GM23338 (cell line): ENCODE measurements around the gene MYH10. TPM values are rescaled to one million over a fixed set of nuclear protein-coding genes. Genes with fewer than 3 reads are reported as not detected.

Experiments
- ATAC-seq: fragments of 200-7000 bp; cut with Tn5 transposase; 3 replicates; pipeline ENCODE4 v1.9.1; 2020
- DNase-seq: peaks from one replicate; pipeline ENCODE4 v3.0.0-alpha.2; 2015; ENCODE audit warnings: low spot score
- H2AFZ ChIP-seq: fragments of 200-600 bp; sonication (generic); 2 replicates; pipeline ENCODE4 v1.8.0; 2016; ENCODE audit warnings: antibody characterized with exemption, mild to moderate bottlenecking, moderate library complexity
- H3F3A ChIP-seq: fragments of 200-600 bp; sonication (generic); replicated peaks from 2 replicates; pipeline ENCODE4 v1.8.0; 2017; ENCODE audit warnings: antibody characterized with exemption, mixed run types, low read depth
- H3K27ac ChIP-seq: fragments of 200-600 bp; sonication (generic); 2 replicates; pipeline ENCODE4 v1.6.1; 2016; ENCODE audit warnings: low read depth
- H3K27me3 ChIP-seq: fragments of 200-600 bp; sonication (generic); 2 replicates; pipeline ENCODE4 v1.8.0; 2016; ENCODE audit warnings: mild to moderate bottlenecking, mixed run types, moderate library complexity; ENCODE audit not compliant: insufficient read depth
- H3K36me3 ChIP-seq: fragments of 200-600 bp; sonication (generic); 2 replicates; pipeline ENCODE4 v1.8.0; 2016; ENCODE audit warnings: mild to moderate bottlenecking; ENCODE audit not compliant: insufficient read depth
- H3K4me1 ChIP-seq: fragments of 200-600 bp; sonication (generic); 2 replicates; pipeline ENCODE4 v1.8.0; 2016; ENCODE audit warnings: mild to moderate bottlenecking, moderate library complexity; ENCODE audit not compliant: insufficient read depth
- H3K4me2 ChIP-seq: fragments of 200-600 bp; sonication (generic); 2 replicates; pipeline ENCODE4 v1.7.1; 2017; ENCODE audit warnings: mixed run types
- H3K4me3 ChIP-seq: fragments of 200-600 bp; sonication (generic); 2 replicates; pipeline ENCODE4 v1.6.1; 2016; ENCODE audit warnings: mixed run types
- H3K79me2 ChIP-seq: fragments of 200-600 bp; sonication (generic); replicated peaks from 2 replicates; pipeline ENCODE4 v1.8.0; 2017; ENCODE audit warnings: mild to moderate bottlenecking; ENCODE audit not compliant: insufficient read depth
- H3K9me2 ChIP-seq: fragments of 200-600 bp; sonication (generic); 2 replicates; pipeline ENCODE4 v1.8.0; 2017; ENCODE audit not compliant: insufficient read depth
- H4K20me1 ChIP-seq: fragments of 200-600 bp; sonication (generic); replicated peaks from 2 replicates; pipeline ENCODE4 v1.8.0; 2017; ENCODE audit warnings: mild to moderate bottlenecking; ENCODE audit not compliant: insufficient read depth
- H3K27ac Mint-ChIP-seq: 2 replicates; pipeline ENCODE4 v1.8.0; 2020; ENCODE audit warnings: inconsistent platforms, mild to moderate bottlenecking, moderate library complexity, mixed read lengths
- H3K27me3 Mint-ChIP-seq: 3 replicates; pipeline ENCODE4 v1.8.0; 2022; ENCODE audit warnings: low read depth, mild to moderate bottlenecking, moderate library complexity, mixed read lengths, inconsistent platforms; ENCODE audit not compliant: insufficient read depth, poor library complexity
- H3K36me3 Mint-ChIP-seq: 3 replicates; pipeline ENCODE4 v1.8.0; 2021; ENCODE audit warnings: low read depth, mild to moderate bottlenecking, inconsistent platforms, moderate library complexity, mixed read lengths
- H3K4me1 Mint-ChIP-seq: 3 replicates; pipeline ENCODE4 v1.8.0; 2020; ENCODE audit warnings: mild to moderate bottlenecking, inconsistent platforms, mixed read lengths
- H3K4me3 Mint-ChIP-seq: 3 replicates; pipeline ENCODE4 v1.8.0; 2021; ENCODE audit warnings: moderate library complexity, mild to moderate bottlenecking, inconsistent platforms, mixed read lengths
- H3K9me3 Mint-ChIP-seq: 3 replicates; pipeline ENCODE4 v1.8.0; 2020; ENCODE audit warnings: moderate library complexity, mild to moderate bottlenecking, inconsistent platforms, mixed read lengths
- CREB1 ChIP-seq: fragments of 250-450 bp; sonication (Bioruptor Pico); IDR thresholded peaks from 2 replicates; pipeline ENCODE4 v1.5.0; 2020; ENCODE audit warnings: low read depth, mild to moderate bottlenecking, moderate library complexity
- CTCF ChIP-seq, 2 experiments: fragments of 200-600 bp in 1 of 2; sonication (generic) in 1 of 2; conservative IDR thresholded peaks; 2 replicates each; pipeline versions ENCODE4 v1.5.1 to v1.6.1; 2016 to 2017; ENCODE audit warnings: antibody characterized with exemption in 2 of 2, low read depth in 2 of 2, mild to moderate bottlenecking in 2 of 2, moderate library complexity in 1 of 2
- EZH2 ChIP-seq: fragments of 200-600 bp; sonication (generic); IDR thresholded peaks from one replicate; pipeline ENCODE4 v1.8.0; 2017; ENCODE audit warnings: antibody characterized with exemption, mild to moderate bottlenecking, low read depth; ENCODE audit not compliant: unreplicated experiment
- EZH2phosphoT487 ChIP-seq: fragments of 200-600 bp; sonication (generic); IDR thresholded peaks from one replicate; pipeline ENCODE4 v1.8.1; 2018; ENCODE audit warnings: antibody characterized with exemption; ENCODE audit not compliant: unreplicated experiment
- JUNB ChIP-seq: IDR thresholded peaks from one replicate; pipeline ENCODE4 v1.6.1; 2016; ENCODE audit warnings: antibody characterized with exemption; ENCODE audit not compliant: unreplicated experiment
- NANOG ChIP-seq: IDR thresholded peaks from 2 replicates; pipeline ENCODE4 v1.6.1; 2016; ENCODE audit warnings: antibody characterized with exemption, borderline replicate concordance
- POLR2AphosphoS5 ChIP-seq: IDR thresholded peaks from 2 replicates; pipeline ENCODE4 v1.6.1; 2016; ENCODE audit warnings: antibody characterized with exemption, low read depth
- REST ChIP-seq: IDR thresholded peaks from one replicate; pipeline ENCODE4 v1.6.1; 2018; ENCODE audit warnings: antibody characterized with exemption; ENCODE audit not compliant: unreplicated experiment
- STAT1 ChIP-seq: IDR thresholded peaks from one replicate; pipeline ENCODE4 v1.6.1; 2016; ENCODE audit warnings: antibody characterized with exemption; ENCODE audit not compliant: unreplicated experiment
- ZNF114 ChIP-seq: fragments of 250-450 bp; sonication (Bioruptor Pico); IDR thresholded peaks from 2 replicates; pipeline ENCODE4 v1.5.0; 2020; ENCODE audit warnings: mild to moderate bottlenecking, moderate library complexity
- ZNF331 ChIP-seq: fragments of 250-450 bp; sonication (Bioruptor Pico); IDR thresholded peaks from 2 replicates; pipeline ENCODE4 v1.5.0; 2020; ENCODE audit warnings: low read depth, mild to moderate bottlenecking, moderate library complexity
- polyA plus RNA-seq: library from polyadenylated mRNA; unstranded; fragments of >200 nt; fragmentation: Nextera tagmentation; extraction: Ambion mirVana; gene quantifications from 2 replicates; pipeline ENCODE4 v1.2.1, GENCODE V29; 2016
- total RNA-seq: library from RNA; depleted of rRNA; stranded (reverse); fragments of >200 nt; shearing (Covaris generic); gene quantifications from 2 replicates; pipeline ENCODE4 v1.2.3, GENCODE V29; 2014
- TF ChIP-seq, protein P1 (sequence below): IDR thresholded peaks from 2 replicates; pipeline ENCODE4 v1.6.1; 2016; ENCODE audit warnings: antibody characterized with exemption
- TF ChIP-seq, protein P2 (sequence below): fragments of 250-450 bp; sonication (Bioruptor Pico); IDR thresholded peaks from 2 replicates; pipeline ENCODE4 v1.5.0; 2020; ENCODE audit warnings: mild to moderate bottlenecking, moderate library complexity

MYH10 gene
- total and polyA plus RNA-seq, 2 experiments from 2014 or later, result 89.5 to 230 TPM

DNA sequence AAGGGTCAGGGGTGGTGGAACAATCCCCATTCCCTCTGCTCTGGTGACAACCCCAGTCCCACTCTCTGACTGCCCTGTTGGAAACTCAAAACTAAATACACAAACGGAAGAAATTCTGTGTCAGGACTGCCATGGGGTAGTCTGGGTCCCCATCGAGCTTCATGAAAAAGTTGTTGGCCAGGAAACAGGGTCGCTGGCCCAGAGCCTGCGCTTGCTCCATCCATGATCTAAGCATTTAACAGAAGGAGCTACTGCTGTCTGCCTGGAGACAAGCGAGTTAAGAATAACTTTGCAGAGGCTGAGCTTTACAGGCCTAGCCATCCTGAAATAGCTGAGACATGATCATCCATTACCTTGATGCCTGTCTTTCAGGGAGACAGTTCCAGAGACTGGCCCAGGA lies 32.4 kb upstream of the MYH10 start:
- no peaks in the 10 kb centered on the region for H3K4me1 ChIP-seq
- no peaks in the 10 kb centered on the region for H3K9me2 ChIP-seq
- no peak overlapping the region for H2AFZ ChIP-seq
- no peak overlapping the region for H3K4me3 Mint-ChIP-seq
- H3K36me3 Mint-ChIP-seq, result no peaks in the 10 kb centered on the region
- DNase-seq (no peak), ATAC-seq (no peak)
- H3K27me3 ChIP-seq, result no peaks in the 10 kb centered on the region
- H3K79me2 ChIP-seq, result no peaks in the 10 kb centered on the region
- TF ChIP-seq JUNB, result no peak
- TF ChIP-seq REST, result no peak
- no peak for TF ChIP-seq ZNF114 (CRISPR knock-in tag)
- TF ChIP-seq CREB1, result no peak
- TF ChIP-seq EZH2, result no peak
- no peak for TF ChIP-seq CTCF (conservative IDR thresholded peaks at IDR 0.05; ENCODE audit: low read depth in 2 of 2)
- no peak for TF ChIP-seq POLR2AphosphoS5
- no peak for TF ChIP-seq EZH2phosphoT487
- TF ChIP-seq ZNF331 (CRISPR knock-in tag), result no peak
- TF ChIP-seq, protein P1, sequence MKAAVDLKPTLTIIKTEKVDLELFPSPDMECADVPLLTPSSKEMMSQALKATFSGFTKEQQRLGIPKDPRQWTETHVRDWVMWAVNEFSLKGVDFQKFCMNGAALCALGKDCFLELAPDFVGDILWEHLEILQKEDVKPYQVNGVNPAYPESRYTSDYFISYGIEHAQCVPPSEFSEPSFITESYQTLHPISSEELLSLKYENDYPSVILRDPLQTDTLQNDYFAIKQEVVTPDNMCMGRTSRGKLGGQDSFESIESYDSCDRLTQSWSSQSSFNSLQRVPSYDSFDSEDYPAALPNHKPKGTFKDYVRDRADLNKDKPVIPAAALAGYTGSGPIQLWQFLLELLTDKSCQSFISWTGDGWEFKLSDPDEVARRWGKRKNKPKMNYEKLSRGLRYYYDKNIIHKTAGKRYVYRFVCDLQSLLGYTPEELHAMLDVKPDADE, result no peak
- TF ChIP-seq, protein P2, sequence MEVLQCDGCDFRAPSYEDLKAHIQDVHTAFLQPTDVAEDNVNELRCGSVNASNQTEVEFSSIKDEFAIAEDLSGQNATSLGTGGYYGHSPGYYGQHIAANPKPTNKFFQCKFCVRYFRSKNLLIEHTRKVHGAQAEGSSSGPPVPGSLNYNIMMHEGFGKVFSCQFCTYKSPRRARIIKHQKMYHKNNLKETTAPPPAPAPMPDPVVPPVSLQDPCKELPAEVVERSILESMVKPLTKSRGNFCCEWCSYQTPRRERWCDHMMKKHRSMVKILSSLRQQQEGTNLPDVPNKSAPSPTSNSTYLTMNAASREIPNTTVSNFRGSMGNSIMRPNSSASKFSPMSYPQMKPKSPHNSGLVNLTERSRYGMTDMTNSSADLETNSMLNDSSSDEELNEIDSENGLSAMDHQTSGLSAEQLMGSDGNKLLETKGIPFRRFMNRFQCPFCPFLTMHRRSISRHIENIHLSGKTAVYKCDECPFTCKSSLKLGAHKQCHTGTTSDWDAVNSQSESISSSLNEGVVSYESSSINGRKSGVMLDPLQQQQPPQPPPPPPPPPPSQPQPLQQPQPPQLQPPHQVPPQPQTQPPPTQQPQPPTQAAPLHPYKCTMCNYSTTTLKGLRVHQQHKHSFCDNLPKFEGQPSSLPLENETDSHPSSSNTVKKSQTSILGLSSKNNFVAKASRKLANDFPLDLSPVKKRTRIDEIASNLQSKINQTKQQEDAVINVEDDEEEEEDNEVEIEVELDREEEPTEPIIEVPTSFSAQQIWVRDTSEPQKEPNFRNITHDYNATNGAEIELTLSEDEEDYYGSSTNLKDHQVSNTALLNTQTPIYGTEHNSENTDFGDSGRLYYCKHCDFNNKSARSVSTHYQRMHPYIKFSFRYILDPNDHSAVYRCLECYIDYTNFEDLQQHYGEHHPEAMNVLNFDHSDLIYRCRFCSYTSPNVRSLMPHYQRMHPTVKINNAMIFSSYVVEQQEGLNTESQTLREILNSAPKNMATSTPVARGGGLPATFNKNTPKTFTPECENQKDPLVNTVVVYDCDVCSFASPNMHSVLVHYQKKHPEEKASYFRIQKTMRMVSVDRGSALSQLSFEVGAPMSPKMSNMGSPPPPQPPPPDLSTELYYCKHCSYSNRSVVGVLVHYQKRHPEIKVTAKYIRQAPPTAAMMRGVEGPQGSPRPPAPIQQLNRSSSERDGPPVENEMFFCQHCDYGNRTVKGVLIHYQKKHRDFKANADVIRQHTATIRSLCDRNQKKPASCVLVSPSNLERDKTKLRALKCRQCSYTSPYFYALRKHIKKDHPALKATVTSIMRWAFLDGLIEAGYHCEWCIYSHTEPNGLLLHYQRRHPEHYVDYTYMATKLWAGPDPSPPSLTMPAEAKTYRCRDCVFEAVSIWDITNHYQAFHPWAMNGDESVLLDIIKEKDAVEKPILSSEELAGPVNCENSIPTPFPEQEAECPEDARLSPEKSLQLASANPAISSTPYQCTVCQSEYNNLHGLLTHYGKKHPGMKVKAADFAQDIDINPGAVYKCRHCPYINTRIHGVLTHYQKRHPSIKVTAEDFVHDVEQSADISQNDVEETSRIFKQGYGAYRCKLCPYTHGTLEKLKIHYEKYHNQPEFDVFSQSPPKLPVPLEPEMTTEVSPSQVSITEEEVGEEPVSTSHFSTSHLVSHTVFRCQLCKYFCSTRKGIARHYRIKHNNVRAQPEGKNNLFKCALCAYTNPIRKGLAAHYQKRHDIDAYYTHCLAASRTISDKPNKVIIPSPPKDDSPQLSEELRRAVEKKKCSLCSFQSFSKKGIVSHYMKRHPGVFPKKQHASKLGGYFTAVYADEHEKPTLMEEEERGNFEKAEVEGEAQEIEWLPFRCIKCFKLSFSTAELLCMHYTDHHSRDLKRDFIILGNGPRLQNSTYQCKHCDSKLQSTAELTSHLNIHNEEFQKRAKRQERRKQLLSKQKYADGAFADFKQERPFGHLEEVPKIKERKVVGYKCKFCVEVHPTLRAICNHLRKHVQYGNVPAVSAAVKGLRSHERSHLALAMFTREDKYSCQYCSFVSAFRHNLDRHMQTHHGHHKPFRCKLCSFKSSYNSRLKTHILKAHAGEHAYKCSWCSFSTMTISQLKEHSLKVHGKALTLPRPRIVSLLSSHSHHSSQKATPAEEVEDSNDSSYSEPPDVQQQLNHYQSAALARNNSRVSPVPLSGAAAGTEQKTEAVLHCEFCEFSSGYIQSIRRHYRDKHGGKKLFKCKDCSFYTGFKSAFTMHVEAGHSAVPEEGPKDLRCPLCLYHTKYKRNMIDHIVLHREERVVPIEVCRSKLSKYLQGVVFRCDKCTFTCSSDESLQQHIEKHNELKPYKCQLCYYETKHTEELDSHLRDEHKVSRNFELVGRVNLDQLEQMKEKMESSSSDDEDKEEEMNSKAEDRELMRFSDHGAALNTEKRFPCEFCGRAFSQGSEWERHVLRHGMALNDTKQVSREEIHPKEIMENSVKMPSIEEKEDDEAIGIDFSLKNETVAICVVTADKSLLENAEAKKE (CRISPR knock-in tag), result no peak
- TF ChIP-seq STAT1, result no peak
- no peak for TF ChIP-seq NANOG
- no peak overlapping the region for H3K27ac ChIP-seq
- H3F3A ChIP-seq, result no peaks in the 10 kb centered on the region
- H3K4me2 ChIP-seq, result no peak overlapping the region
- H3K27me3 Mint-ChIP-seq, result peaks cover 4% of the 10 kb centered on the region
- no peaks in the 10 kb centered on the region for H3K9me3 Mint-ChIP-seq
- H3K36me3 ChIP-seq, result no peaks in the 10 kb centered on the region
- no peak overlapping the region for H3K4me3 ChIP-seq
- no peaks in the 10 kb centered on the region for H4K20me1 ChIP-seq
- no peak overlapping the region for H3K27ac Mint-ChIP-seq
- no peaks in the 10 kb centered on the region for H3K4me1 Mint-ChIP-seq
